Measurements from ENCODE around the gene MET.

DNA sequence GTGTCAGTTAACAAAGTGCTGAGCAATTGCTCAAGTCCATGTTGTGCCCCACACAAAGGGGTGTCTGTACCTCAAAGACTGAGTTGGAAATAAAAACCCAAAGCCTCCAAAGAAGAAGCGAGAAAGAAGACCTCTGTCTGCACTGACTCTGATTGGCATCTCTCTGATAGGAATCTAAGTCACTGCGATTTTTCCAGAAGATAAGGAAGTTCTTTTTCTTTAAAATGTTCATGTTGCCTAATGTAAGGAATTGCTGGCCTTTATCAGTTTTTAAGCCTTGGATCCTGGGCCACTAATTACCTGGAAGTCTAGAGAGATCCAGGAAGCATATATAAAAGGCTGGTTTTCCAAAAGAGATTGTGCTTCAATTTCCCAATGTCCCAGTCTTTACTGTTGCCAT lies 24.1 kb upstream of the MET start:
- TF ChIP-seq RELA (IDR thresholded peaks at IDR 0.05; ENCODE audit: borderline replicate concordance, partially characterized antibody) (no peak), ZNF274 (IDR thresholded peaks at IDR 0.05; ENCODE audit: insufficient read depth, insufficient read length) (no peak), EZH2 (IDR thresholded peaks at IDR 0.05; ENCODE audit: borderline replicate concordance, control insufficient read depth, low read depth, low read length) (no peak)
